NCI-H187 treated with DMSO at 0.1 percent for 48 hours (cell line): Measurements from ENCODE around the gene PHF21B.

Experiments
- DNase-seq: peaks from one replicate; lab custom pipeline; 2025; lab: John Stamatoyannopoulos, UW

The PHF21B gene

GRCh38 chr22:44840611-44841322, 169.0 kb downstream of the PHF21B start:
- no peak for DNase-seq

- no peak for DNase-seq
Observed at GRCh38 chr22:44839721-44840120, 170.1 kb downstream of the PHF21B start.

- DNase-seq = no peak
Observed at GRCh38 chr22:44839061-44839460, 170.7 kb downstream of the PHF21B start.

- DNase-seq = no peak
Observed at GRCh38 chr22:44838316-44839016, 171.3 kb downstream of the PHF21B start.

- DNase-seq = no peak
Observed at GRCh38 chr22:44837481-44837880, 172.3 kb downstream of the PHF21B start.

GRCh38 chr22:44834065-44834464, 175.7 kb downstream of the PHF21B start:
- no peak for DNase-seq

GRCh38 chr22:44831885-44832284, 177.9 kb downstream of the PHF21B start:
- DNase-seq = no peak
